ENCODE measurements around the gene MIPOL1.
"Not testable (repeated sequence)": the region's sequence is repeated elsewhere in the genome, so short reads cannot be mapped to it uniquely, and the experiment has no call there.

MIPOL1 gene

GRCh38 chr14:37551119-37551518, 353.4 kb downstream of the MIPOL1 start:
- no peak for TF ChIP-seq CTCF (IDR thresholded peaks at IDR 0.05; ENCODE audit: control extremely low read depth, extremely low read depth, low read depth, missing control alignments)
- ChIA-PET CTCF (no interaction called here), POLR2A (no interaction called here)
- no peak for DNase-seq (ENCODE audit: extremely low spot score)

- POLR2A ChIA-PET: no interaction called here
- CTCF ChIA-PET: no interaction called here
Observed at GRCh38 chr14:37553935-37554550, 356.3 kb downstream of the MIPOL1 start.

GRCh38 chr14:37555596-37555995, 357.9 kb downstream of the MIPOL1 start:
- POLR2A ChIA-PET: not testable (repeated sequence)

More at GRCh38 chr14:37553935-37554550, 356.3 kb downstream of the MIPOL1 start:
- no peak for DNase-seq (ENCODE audit: extremely low spot score)
- no peak for TF ChIP-seq CTCF (IDR thresholded peaks at IDR 0.05; ENCODE audit: control extremely low read depth, extremely low read depth, low read depth, missing control alignments)

GRCh38 chr14:37558740-37559139, 361.0 kb downstream of the MIPOL1 start:
- ChIA-PET CTCF (no interaction called here), POLR2A (no interaction called here)
- no peak for DNase-seq (ENCODE audit: extremely low spot score)
- TF ChIP-seq CTCF (IDR thresholded peaks at IDR 0.05; ENCODE audit: control extremely low read depth, extremely low read depth, low read depth, missing control alignments): no peak

More at GRCh38 chr14:37555596-37555995, 357.9 kb downstream of the MIPOL1 start:
- DNase-seq (ENCODE audit: extremely low spot score); CTCF ChIA-PET: not testable (repeated sequence)

- DNase-seq (ENCODE audit: extremely low spot score): no peak
- TF ChIP-seq CTCF (IDR thresholded peaks at IDR 0.05; ENCODE audit: control extremely low read depth, extremely low read depth, low read depth, missing control alignments): no peak
- ChIA-PET POLR2A (no interaction called here), CTCF (no interaction called here)
Observed at GRCh38 chr14:37559386-37559785, 361.6 kb downstream of the MIPOL1 start.

GRCh38 chr14:37563189-37563588, 365.5 kb downstream of the MIPOL1 start:
- ChIA-PET CTCF (no interaction called here), POLR2A (no interaction called here)
- DNase-seq (ENCODE audit: extremely low spot score): no peak
- no peak for TF ChIP-seq CTCF (IDR thresholded peaks at IDR 0.05; ENCODE audit: control extremely low read depth, extremely low read depth, low read depth, missing control alignments)

GRCh38 chr14:37565550-37565949, 367.8 kb downstream of the MIPOL1 start:
- ChIA-PET POLR2A (no interaction called here), CTCF (no interaction called here)
- no peak for TF ChIP-seq CTCF (IDR thresholded peaks at IDR 0.05; ENCODE audit: control extremely low read depth, extremely low read depth, low read depth, missing control alignments)
- no peak for DNase-seq (ENCODE audit: extremely low spot score)

Data from GM10248 (cell line).